HT1080 (cell line): ENCODE data around the gene FADS3. TPM values are rescaled to one million over a fixed set of nuclear protein-coding genes. Genes with fewer than 3 reads are reported as not detected.

Experiments used
- DNase-seq: peaks from one replicate; pipeline ENCODE4 v3.0.0-alpha.2; 2015; ENCODE audit warnings: low read depth
- total RNA-seq: library from RNA; depleted of rRNA; stranded (reverse); fragments of >200 nt; shearing (Covaris generic); gene quantifications from 2 replicates; pipeline ENCODE4 v1.2.3, GENCODE V29; 2014

The FADS3 gene
- total RNA-seq, 1 experiment from 2014 or later: 65.3 TPM

DNA sequence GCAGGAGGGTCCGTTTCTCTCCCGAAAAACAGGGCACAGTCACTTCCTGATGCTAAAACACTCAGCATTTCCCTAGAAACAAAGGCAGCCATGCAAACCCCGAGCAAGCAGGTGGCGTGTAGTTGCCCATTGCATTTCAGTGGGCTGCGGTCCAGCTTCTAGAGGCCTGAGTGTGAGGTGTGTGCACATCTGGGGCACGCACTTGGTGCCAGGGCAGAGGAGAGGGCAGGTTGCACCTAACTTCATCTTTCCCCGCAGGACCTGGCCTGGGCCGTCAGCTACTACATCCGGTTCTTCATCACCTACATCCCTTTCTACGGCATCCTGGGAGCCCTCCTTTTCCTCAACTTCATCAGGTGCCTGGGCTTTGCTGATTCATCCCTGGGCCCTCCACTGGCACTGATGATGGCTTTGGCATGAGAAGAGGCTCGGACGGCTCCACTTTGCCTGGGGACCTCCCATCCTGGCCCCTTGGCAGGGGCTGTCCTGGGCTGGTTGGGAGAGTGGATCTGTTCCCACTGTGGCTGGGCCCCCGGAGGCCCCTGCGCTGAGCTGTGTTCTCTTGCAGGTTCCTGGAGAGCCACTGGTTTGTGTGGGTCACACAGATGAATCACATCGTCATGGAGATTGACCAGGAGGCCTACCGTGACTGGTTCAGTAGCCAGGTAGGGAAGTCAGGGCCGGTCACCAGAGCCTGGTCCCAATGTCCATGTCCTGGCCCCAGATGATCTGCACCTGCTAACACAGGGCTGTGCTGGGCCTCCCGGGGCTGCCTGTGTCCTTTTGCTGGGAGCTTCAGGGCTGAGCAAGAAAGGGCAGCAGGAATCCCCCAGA lies 28.4 kb downstream of the FADS3 start:
- DNase-seq: no peak

DNA sequence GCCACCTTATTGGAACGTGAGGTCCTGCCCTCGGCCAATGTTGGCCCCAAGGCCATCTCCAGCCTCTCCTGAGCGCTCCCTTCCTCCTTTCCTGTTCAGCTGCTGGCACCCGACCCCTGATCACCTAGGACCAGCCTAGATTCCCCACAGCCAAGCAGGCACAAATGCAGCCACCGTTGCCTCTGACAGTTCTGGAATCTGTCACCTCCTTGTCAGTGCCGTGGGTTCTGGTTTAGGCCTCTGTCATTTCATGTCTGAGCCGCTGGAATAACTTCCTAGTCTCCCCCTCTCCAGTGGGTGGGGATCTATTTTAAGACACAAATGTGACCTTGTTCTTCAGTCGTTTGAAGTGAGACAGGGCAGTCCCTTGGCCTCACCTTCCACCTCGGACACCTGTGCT lies 29.7 kb downstream of the FADS3 start:
- DNase-seq: no peak

DNA sequence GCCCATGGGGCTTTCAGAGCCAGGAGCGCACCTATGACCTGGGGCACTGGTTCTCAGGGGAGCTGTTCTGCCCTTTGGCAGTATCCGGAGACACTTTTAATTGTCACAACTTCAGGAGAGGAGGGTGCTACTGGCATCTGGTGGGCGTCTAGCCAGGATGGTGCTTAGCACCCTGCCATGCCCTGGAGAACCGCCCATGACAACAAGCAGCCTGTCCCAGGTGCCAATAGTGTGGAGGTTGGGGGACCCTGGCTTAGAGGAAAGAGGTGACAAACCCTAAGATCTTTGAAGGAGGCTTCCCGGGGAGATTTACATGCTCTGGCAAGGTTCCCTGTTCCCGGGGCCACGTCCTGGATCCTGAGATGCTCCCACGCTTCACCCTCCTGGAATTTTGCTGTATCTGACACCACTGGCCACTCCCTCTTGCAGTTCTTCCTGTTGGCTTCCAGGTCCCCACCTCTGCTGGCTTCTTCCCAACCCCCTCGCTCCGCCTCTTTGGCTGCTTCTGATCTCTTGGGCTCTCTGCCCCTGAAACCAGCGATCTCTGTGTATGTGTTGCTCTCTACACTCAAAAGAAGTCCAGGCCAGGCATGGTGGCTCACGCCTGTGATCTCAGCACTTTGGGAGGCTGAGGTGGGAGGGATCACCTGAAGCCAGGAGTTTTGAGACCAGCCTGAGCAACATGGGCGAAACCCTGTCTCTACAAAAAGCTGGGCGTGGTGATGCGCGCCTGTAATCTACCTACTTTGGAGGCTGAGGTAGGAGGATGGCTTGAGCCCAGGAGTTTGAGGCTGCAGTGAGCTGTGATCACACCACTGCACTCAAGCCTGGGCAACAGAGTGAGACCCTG lies 31.1 kb downstream of the FADS3 start:
- peak; percentile 20 for DNase-seq

- no peak for DNase-seq
Observed at GRCh38 chr11:61855939-61856680, 35.2 kb downstream of the FADS3 start.

GRCh38 chr11:61854966-61855714 lies 36.2 kb downstream of the FADS3 start:
- DNase-seq: no peak

DNA sequence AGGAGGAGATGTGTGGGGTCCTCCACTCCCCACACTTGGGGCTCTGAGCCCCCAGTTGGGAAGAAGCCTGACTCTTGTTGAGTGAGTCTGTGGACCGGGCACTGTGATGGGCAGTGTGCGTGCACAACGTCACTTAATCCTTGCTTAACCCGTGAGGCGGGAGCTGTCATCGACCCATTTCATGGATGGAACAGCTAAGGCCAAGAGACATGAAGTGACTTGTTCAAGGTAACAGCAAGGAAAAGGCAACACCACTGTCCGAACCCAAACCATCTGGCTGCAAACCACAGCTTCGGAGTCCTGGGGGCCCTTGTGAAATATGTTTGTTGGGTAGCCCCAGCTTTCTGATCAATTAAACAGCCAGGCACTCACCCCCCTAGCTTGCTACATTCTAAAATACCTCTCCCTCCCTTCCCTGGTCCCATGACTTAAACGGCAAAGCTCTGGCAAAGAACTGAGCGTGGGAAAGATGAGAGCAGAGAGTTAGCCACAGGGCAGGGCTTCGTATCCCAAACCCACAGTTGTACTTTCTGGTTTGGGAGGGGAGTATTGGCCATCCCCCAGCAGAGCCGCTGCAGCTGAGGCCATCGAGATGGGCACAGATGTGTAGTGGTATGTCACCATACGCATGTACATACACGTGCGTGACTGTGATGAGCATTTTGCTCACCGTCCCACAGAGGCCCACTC lies 37.0 kb downstream of the FADS3 start:
- no peak for DNase-seq

- DNase-seq: no peak
Observed at GRCh38 chr11:61853698-61854169, 37.6 kb downstream of the FADS3 start.

DNA sequence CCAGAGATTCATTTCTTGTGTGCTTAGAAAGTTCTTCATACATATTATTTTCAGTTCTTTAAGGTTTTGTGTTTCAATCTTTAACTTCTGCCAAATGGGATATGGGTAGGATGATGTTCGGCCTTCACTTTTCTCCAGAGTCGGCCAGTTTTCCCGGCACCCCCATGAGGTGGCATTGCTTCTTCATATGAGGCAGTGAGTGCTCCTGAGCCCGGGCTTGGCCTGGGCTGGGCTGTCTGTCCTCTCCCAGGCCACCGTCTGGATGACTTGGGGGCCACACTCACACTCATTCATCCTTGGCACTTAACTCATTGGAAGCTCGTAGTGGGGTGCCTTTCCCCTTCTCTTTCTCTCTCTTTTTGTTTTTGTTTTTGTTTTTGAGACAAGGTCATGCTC lies 39.4 kb downstream of the FADS3 start:
- no peak for DNase-seq

GRCh38 chr11:61851113-61851899 lies 40.0 kb downstream of the FADS3 start:
- no peak for DNase-seq

DNA sequence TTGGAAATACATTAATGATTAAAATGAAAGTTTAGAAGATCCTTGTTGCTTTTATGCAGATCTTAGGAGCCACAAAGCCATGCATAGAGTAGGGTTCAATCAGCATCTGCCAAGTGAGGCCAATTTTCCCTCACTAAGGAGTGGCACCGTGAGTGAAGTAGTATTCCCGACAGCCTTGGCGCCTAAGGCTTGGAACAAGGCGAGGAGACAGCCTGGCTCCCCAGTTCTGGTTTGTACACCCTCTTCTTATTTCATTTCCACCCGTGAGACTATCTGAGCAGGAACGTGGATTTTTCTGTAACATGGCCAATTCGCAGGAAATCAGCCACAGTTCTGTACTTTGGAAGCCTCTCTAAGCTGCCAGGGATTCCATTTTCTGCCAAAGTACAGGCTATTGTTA lies 40.7 kb downstream of the FADS3 start:
- no peak for DNase-seq

- DNase-seq: no peak
Observed at GRCh38 chr11:61848631-61849030, 42.7 kb downstream of the FADS3 start.

DNA sequence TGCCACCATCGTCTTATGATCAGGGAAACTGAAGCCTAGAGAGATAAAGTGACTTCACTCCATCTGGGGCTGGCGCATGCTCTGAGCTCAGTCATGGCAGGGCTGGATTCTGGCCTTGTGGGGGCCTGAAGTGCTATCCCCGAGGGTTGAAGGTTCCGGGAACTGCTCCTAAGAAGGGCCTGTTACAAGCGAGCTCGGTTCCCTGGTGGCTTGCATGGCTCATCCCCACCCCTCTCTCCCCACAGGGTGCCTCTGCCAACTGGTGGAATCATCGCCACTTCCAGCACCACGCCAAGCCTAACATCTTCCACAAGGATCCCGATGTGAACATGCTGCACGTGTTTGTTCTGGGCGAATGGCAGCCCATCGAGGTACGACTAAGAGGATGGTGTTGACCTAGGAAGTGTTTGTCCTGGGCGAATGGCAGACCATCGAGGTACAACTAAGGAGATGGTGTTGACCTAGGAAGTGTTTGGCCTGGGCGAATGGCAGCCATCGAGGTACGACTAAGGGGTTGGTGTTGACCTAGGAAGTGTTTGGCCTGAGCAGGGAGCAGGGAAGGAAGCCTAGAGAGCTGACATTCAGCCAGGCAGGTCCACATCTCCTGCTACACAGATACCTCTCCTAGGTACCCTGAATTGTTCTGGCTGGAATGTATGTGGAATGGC lies 43.3 kb downstream of the FADS3 start:
- DNase-seq: no peak

DNA sequence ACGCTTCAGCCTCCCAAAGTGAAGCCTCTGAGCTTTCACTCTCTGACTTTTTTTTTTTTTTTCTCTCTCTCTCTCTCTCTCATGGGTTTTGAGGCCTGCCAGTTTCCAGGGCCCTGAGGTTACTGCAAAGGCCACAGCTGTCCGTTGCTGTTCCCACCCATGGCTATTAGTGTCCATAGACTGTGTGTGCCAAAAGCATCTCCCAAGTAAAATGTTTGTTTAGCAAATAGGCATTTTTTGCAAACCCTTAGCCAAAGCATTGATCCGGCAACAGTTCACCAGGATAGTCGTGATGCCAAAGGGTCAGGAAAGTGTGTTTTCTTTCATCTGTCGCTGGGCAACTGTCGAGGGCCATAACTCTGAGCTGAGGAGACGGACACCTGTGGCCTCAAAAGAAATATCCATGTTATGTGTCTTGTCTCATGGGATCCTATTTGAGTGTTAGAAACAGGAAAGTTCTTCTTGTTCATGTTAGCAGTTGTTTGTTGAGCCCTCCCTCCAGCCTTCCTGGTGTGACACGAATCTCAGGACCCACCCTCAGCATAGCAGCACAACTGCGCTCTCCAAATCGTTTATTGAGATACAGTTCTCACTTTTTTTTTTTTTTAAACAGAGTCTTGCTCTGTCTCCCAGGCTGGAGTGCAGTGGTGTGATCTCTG lies 44.9 kb downstream of the FADS3 start:
- DNase-seq: no peak

- no peak for DNase-seq
Observed at GRCh38 chr11:61844909-61845565, 46.3 kb downstream of the FADS3 start.

GRCh38 chr11:61842528-61842820 lies 48.9 kb downstream of the FADS3 start:
- no peak for DNase-seq

DNA sequence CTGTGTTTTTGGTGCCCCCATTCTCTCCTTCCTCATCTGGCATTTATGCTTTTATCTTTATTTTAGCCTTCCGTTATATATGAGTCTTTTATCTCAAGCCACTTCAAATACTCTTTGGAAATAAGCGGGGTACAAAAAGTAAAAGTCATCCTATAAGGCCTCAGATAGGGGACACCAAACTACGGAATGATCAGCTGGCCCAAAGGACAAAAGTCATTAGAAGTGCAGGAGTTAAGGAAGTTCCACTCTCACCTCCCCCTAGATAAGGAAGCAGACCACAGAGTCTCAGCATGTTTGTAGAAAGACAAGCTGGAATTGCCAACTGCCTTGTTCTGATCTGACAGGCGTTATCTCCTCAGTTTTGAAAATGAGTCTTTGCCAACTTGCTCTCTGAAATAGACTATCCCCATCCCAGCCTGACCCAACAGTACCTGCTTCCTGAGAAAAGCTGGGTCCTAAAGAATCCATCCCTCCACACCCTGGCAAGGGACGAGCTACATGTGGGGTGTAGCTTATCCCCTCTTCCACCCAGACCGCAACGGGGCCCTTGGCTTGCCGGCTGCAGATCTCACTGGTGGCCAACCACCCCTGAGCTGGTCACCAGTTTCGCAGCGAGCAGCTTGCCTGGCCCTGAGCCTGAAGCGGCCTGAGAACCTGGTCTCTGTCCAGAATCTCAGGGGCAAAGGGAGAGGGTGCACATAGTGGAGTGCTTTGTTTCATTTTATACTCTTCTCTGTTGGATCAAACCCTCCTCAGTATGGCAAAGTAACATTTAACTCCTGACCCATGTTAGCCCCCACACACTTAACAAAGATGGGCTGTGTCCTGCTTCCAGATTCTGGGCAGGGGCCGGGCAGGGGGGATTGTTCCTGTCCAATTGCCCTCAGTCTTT lies 49.5 kb downstream of the FADS3 start:
- DNase-seq: no peak

- DNase-seq: no peak
Observed at GRCh38 chr11:61840371-61840770, 51.0 kb downstream of the FADS3 start.
